HL-60/S4 (cell line): Measurements from ENCODE around the gene NDC1.
"Not testable (repeated sequence)": the region's sequence is repeated elsewhere in the genome, so short reads cannot be mapped to it uniquely, and the experiment has no call there.

Experiments used
- in situ Hi-C: fragments of 300-500 bp; cut with MboI; formaldehyde crosslinking; loops from 2 replicates; pipeline ENCODE4 v1.14.3; 2022; ENCODE audit warnings: low sequenced_read_pairs

The NDC1 gene

GRCh38 chr1:53769184-53769583 lies 68.9 kb downstream of the NDC1 start:
- in situ Hi-C loops: no loop called here

GRCh38 chr1:53766831-53767405 lies 71.2 kb downstream of the NDC1 start:
- in situ Hi-C loops: no loop called here

GRCh38 chr1:53766194-53766742 lies 71.8 kb downstream of the NDC1 start:
- in situ Hi-C loops: no loop called here

- in situ Hi-C loops: no loop called here
These were observed 72.4 kb downstream of the NDC1 start for GRCh38 chr1:53765657-53766056.

GRCh38 chr1:53763911-53764310 lies 74.2 kb downstream of the NDC1 start:
- in situ Hi-C loops: no loop called here

GRCh38 chr1:53763461-53763860 lies 74.6 kb downstream of the NDC1 start:
- in situ Hi-C loops: no loop called here

- in situ Hi-C loops: not testable (repeated sequence)
These were observed 77.6 kb downstream of the NDC1 start for GRCh38 chr1:53760497-53760896.

GRCh38 chr1:53755874-53756273 lies 82.2 kb downstream of the NDC1 start:
- in situ Hi-C loops: no loop called here

- in situ Hi-C loops: no loop called here
These were observed 83.4 kb downstream of the NDC1 start for GRCh38 chr1:53754484-53755312.

- in situ Hi-C loops: no loop called here
These were observed 85.8 kb downstream of the NDC1 start for GRCh38 chr1:53752281-53752680.

GRCh38 chr1:53747841-53748240 lies 90.3 kb downstream of the NDC1 start:
- in situ Hi-C loops: no loop called here

GRCh38 chr1:53740621-53741105 lies 97.4 kb downstream of the NDC1 start:
- in situ Hi-C loops: no loop called here

GRCh38 chr1:53739109-53739681 lies 98.9 kb downstream of the NDC1 start, which contains the start of gene GLIS1:
Gene GLIS1 (minus strand): TSS chr1:53739164. CDS start chr1:53738064, 1,100 bp downstream.
- in situ Hi-C loops: no loop called here

GRCh38 chr1:53738205-53739108 lies 99.6 kb downstream of the NDC1 start:
- in situ Hi-C loops: no loop called here

GRCh38 chr1:53737648-53738204 lies 100.4 kb downstream of the NDC1 start:
- in situ Hi-C loops: no loop called here

GRCh38 chr1:53736290-53736689 lies 101.8 kb downstream of the NDC1 start:
- in situ Hi-C loops: no loop called here

GRCh38 chr1:53735681-53736080 lies 102.4 kb downstream of the NDC1 start:
- in situ Hi-C loops: no loop called here

- in situ Hi-C loops: no loop called here
These were observed 102.8 kb downstream of the NDC1 start for GRCh38 chr1:53735261-53735660.

- in situ Hi-C loops: no loop called here
These were observed 103.4 kb downstream of the NDC1 start for GRCh38 chr1:53734650-53735211.
